ENCODE data around the gene CFAP206. TPM values are rescaled to one million over a fixed set of nuclear protein-coding genes. Genes with fewer than 3 reads are reported as not detected.
A peak's percentile ranks its signal among the peaks of the same experiment; 100 is the strongest.

The CFAP206 gene
- total RNA-seq, 2 donors from 2014 or later: 8.7 to 10.5 TPM

DNA sequence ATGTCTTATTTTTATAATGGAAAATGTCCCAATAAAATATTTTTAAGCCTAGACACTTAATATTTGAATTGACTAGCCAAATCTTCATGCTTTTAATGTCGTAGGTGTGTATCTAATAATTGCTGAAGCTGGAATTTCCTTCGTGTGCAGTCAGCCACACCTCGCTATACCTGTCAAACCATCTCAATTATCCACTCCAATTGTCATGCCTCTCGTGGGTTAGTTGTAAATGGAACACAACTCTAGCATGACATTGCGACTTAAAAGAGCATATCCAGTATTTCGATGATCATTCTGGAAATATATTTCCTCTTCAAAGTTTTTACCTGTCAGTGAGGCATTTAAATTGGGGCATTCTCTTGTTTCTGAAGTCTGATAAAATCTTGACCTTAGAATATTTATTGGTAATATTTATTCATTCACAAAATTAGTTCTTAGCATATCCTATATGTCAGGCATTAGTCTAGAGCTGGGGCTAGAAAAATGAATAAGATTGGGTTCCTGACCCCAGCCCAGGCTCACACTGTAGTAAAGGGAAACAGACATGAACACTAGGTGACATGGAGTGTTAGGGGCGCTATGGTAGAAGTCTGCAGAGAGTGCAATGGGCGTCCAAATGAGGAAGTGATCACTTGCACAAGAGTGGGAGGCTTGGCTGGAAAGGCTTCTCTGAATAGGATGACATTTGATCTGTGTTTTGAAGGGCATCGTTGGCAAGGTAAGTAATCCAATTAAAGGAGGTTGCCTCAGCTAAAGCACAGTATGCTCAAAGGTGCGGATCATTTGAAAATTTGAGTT, 11.0 kb upstream of the CFAP206 start:
- WGBS: 81% methylated on average over 10 of the region's 10 CpGs
- Histone ChIP-seq H3K27ac (no peak overlapping the region), H3K4me1 (replicated peaks) (no peaks in the 10 kb centered on the region), H3K9me3 (no peaks in the 10 kb centered on the region), H3K27me3 (replicated peaks; ENCODE audit: insufficient read depth) (no peaks in the 10 kb centered on the region), H3K36me3 (no peaks in the 10 kb centered on the region), H3K4me3 (no peak overlapping the region)
- DNase-seq (ENCODE audit: low spot score): no peak
- intact Hi-C loops (cut with DNase I): loop anchor here (10.0 kb wide), 1 partner anchor 538 kb away; no protein-coding TSS in a partner anchor
- TF ChIP-seq POLR2A (IDR thresholded peaks at IDR 0.05) (no peak), POLR2AphosphoS5 (IDR thresholded peaks at IDR 0.05) (no peak)
- TF ChIP-seq, protein P1, sequence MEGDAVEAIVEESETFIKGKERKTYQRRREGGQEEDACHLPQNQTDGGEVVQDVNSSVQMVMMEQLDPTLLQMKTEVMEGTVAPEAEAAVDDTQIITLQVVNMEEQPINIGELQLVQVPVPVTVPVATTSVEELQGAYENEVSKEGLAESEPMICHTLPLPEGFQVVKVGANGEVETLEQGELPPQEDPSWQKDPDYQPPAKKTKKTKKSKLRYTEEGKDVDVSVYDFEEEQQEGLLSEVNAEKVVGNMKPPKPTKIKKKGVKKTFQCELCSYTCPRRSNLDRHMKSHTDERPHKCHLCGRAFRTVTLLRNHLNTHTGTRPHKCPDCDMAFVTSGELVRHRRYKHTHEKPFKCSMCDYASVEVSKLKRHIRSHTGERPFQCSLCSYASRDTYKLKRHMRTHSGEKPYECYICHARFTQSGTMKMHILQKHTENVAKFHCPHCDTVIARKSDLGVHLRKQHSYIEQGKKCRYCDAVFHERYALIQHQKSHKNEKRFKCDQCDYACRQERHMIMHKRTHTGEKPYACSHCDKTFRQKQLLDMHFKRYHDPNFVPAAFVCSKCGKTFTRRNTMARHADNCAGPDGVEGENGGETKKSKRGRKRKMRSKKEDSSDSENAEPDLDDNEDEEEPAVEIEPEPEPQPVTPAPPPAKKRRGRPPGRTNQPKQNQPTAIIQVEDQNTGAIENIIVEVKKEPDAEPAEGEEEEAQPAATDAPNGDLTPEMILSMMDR (IDR thresholded peaks at IDR 0.05): no peak

DNA sequence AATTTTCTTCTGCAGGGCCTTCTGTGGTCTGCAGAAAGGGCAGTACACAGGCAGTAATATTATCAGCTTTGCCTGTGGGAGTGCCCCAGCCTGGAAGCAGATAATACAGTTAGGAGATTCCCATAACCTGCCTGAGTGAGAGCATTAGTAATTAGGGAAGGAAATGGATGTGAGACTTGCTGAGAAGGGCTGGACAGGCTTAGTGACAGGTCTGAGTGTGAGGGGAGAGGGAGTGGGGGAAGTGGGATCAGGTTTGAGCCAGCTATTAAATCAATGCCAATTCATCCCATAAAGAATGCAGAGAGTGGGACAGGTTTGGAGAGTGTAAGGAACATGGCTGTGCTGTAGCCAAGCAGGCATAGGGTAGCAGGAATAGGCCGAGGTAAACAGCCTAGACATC, 10.1 kb upstream of the CFAP206 start:
- H3K36me3 ChIP-seq: no peaks in the 10 kb centered on the region
- H3K27ac ChIP-seq: no peak overlapping the region
- H3K9me3 ChIP-seq: no peaks in the 10 kb centered on the region
- H3K27me3 ChIP-seq (replicated peaks; ENCODE audit: insufficient read depth): no peaks in the 10 kb centered on the region
- no peak for DNase-seq (ENCODE audit: low spot score)
- intact Hi-C loops (cut with DNase I): loop anchor here (10.0 kb wide), 1 partner anchor 537 kb away; no protein-coding TSS in a partner anchor
- WGBS: 69% methylated on average over 1 of the region's 1 CpG
- H3K4me3 ChIP-seq: no peak overlapping the region
- TF ChIP-seq POLR2AphosphoS5 (IDR thresholded peaks at IDR 0.05): no peak
- TF ChIP-seq POLR2A (IDR thresholded peaks at IDR 0.05): no peak
- TF ChIP-seq, protein P1 (IDR thresholded peaks at IDR 0.05): no peak
- H3K4me1 ChIP-seq (replicated peaks): no peaks in the 10 kb centered on the region

DNA sequence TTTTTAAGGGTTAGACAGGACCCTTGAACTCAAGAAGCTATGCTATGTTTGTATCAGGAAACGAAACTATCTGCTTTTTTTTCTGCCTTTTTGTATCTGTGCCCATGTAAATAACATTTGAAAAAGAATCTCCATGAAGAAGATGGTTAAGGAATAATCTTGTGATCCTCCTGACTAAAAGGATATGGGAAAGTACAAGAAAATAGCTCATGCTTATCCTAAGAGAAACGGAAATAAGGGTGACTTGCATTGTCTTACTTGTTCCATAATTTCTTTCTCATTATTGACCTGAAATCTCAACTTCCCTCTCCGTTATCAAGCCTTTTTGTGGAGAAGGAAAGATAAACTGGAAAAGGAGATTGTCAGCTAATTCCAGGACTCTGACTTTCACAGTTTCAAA, 5.9 kb upstream of the CFAP206 start:
- Histone ChIP-seq H3K36me3 (no peaks in the 10 kb centered on the region), H3K9me3 (no peaks in the 10 kb centered on the region), H3K4me3 (no peak overlapping the region), H3K27ac (no peak overlapping the region), H3K27me3 (replicated peaks; ENCODE audit: insufficient read depth) (no peaks in the 10 kb centered on the region), H3K4me1 (replicated peaks) (no peaks in the 10 kb centered on the region)
- WGBS: 64% methylated on average over 3 of the region's 3 CpGs
- no peak for TF ChIP-seq POLR2A (IDR thresholded peaks at IDR 0.05)
- TF ChIP-seq, protein P1 (IDR thresholded peaks at IDR 0.05): no peak
- no peak for TF ChIP-seq POLR2AphosphoS5 (IDR thresholded peaks at IDR 0.05)
- DNase-seq (ENCODE audit: low spot score): no peak
- intact Hi-C loops (cut with DNase I): no loop called here

DNA sequence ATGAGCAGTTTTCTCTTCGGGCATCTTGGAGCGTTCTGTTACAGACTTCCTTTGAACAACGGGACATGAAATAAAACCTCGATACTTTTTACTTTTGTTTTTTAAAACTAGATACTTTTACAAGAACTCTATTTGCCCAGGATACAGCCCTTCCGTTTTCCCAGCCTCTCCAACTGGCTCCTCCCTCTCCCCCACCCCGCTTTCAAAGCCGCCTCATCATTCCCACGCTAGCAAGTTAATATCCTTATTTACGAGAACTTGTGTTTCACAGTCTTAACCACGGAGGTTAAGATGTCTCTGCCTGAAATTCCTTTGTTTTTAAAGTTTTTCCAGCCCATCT, 241 bp upstream of the CFAP206 start:
- WGBS: 0% methylated on average over 10 of the region's 10 CpGs
- H3K9me3 ChIP-seq: no peaks in the 10 kb centered on the region
- H3K4me3 ChIP-seq: peak overlapping the region; percentile 79 to 96
- TF ChIP-seq POLR2AphosphoS5 (IDR thresholded peaks at IDR 0.05): no peak
- no peak for TF ChIP-seq POLR2A (IDR thresholded peaks at IDR 0.05)
- TF ChIP-seq, protein P1 (IDR thresholded peaks at IDR 0.05): no peak
- no peaks in the 10 kb centered on the region for H3K36me3 ChIP-seq
- peak; percentile 39 for DNase-seq (ENCODE audit: low spot score)
- H3K4me1 ChIP-seq (replicated peaks): no peaks in the 10 kb centered on the region
- H3K27me3 ChIP-seq (replicated peaks; ENCODE audit: insufficient read depth): no peaks in the 10 kb centered on the region
- H3K27ac ChIP-seq: peak overlapping the region; percentile 82 to 87
- intact Hi-C loops (cut with DNase I): loop anchor here (5.0 kb wide), 1 partner anchor 65 kb away; the partner anchor contains the start of gene SLC35A1

DNA sequence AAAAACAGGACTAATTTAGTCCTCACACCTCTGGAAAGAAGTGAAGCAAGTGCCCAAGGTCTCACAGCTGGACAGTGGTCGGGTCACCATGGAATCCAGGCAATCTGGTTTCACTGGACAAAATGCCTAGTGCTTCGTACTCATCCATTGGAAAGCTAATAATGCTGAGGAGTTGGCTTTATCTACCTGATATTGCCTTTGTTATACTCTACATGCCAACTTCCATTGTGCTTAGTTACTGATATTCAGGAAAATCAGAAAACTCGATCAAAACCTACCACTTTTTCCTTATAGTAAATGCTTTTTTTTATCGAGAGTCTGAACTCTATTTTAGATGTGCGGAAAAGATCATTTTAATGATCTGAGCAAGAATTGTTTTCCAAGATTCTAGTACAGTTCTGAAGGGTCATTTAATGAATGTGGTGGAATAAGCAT, 966 bp downstream of the CFAP206 start:
- H3K4me1 ChIP-seq (replicated peaks): no peaks in the 10 kb centered on the region
- peak overlapping the region; percentile 63 to 87 for H3K27ac ChIP-seq
- no peak for DNase-seq (ENCODE audit: low spot score)
- WGBS: 31% methylated on average over 5 of the region's 5 CpGs
- H3K9me3 ChIP-seq: no peaks in the 10 kb centered on the region
- no peaks in the 10 kb centered on the region for H3K27me3 ChIP-seq (replicated peaks; ENCODE audit: insufficient read depth)
- peak overlapping the region; percentile 79 to 96 for H3K4me3 ChIP-seq
- H3K36me3 ChIP-seq: no peaks in the 10 kb centered on the region
- TF ChIP-seq POLR2AphosphoS5 (IDR thresholded peaks at IDR 0.05) (no peak), POLR2A (IDR thresholded peaks at IDR 0.05) (no peak)
- intact Hi-C loops (cut with DNase I): loop anchor here (5.0 kb wide), 1 partner anchor 64 kb away; the partner anchor contains the start of gene SLC35A1
